Uterus (tissue), 2 donors: ENCODE measurements around the gene SERPINA6.

Source experiments
- POLR2A ChIP-seq, 2 donors: fragments of 450-650 bp; IDR thresholded peaks; one replicate each; pipeline ENCODE4 v1.6.1; 2016; ENCODE audit warnings: antibody characterized with exemption in 2 of 2, mild to moderate bottlenecking in 1 of 2, moderate library complexity in 1 of 2
- TF ChIP-seq, protein P1 (sequence below), 4 experiments: fragments of 200-600 bp in 2 of 4; fragments of 450-650 bp in 2 of 4; sonication (generic) in 2 of 4; IDR thresholded peaks; one replicate each; pipeline ENCODE4 v1.5.1; 2016 to 2019; ENCODE audit warnings: antibody characterized with exemption in 4 of 4, mild to moderate bottlenecking in 2 of 4, moderate library complexity in 1 of 4

DNA sequence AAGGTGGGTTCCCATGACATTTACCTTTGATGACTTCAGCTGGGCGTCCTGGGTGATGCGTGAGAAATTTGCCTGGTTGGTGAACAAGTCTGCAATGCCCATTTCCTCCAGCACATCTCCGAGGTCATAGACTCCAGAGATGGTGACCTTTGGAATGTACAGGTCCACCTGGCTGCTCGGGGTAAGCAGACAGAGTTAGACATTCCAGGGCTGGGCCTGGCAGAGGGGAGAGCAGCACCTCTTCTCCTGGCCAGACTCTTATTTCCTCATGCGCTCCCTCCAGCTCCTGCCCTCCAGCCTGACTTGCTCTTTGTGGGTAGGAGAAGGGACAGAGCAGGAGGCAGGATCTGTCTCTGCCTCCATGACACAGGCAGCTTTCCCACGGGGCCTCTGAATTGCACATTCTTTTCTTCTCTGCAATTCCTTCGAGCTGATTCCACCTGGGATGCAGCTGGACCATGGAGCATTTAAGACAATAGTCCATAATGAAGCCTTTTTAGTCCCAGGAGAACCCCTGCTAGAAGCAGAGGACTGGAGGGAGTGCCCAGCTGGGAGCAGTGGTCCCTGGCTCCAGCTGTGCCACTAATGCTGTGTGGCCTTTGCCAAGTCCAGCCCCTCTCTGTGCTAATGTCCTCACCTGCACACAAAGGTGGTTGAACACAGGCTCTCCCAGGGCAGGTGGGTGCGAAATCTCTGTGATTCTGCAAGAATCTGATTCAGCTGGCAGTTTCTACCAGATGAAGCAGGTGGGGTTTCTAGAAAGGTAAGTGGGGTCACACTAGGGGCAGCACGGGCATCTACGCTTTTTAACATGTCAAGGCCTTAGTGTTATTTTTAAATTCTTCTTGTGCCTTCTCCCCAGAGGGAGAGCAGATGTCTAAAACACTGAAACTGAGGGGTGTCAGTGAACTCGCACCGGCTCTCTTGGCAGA, 16.8 kb downstream of the SERPINA6 start:
- TF ChIP-seq, protein P1, sequence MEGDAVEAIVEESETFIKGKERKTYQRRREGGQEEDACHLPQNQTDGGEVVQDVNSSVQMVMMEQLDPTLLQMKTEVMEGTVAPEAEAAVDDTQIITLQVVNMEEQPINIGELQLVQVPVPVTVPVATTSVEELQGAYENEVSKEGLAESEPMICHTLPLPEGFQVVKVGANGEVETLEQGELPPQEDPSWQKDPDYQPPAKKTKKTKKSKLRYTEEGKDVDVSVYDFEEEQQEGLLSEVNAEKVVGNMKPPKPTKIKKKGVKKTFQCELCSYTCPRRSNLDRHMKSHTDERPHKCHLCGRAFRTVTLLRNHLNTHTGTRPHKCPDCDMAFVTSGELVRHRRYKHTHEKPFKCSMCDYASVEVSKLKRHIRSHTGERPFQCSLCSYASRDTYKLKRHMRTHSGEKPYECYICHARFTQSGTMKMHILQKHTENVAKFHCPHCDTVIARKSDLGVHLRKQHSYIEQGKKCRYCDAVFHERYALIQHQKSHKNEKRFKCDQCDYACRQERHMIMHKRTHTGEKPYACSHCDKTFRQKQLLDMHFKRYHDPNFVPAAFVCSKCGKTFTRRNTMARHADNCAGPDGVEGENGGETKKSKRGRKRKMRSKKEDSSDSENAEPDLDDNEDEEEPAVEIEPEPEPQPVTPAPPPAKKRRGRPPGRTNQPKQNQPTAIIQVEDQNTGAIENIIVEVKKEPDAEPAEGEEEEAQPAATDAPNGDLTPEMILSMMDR (IDR thresholded peaks at IDR 0.05) = no peak
- TF ChIP-seq POLR2A (IDR thresholded peaks at IDR 0.05) = no peak
